K562 (cell line): ENCODE measurements around the gene HOXB3. TPM values are rescaled to one million over a fixed set of nuclear protein-coding genes. Genes with fewer than 3 reads are reported as not detected.

ENCODE experiments used
- CREB3L1 ChIP-seq: fragments of 450-650 bp; IDR thresholded peaks from 2 replicates; pipeline ENCODE4 v1.6.1; 2014; ENCODE audit warnings: low read depth, mild to moderate bottlenecking, moderate library complexity, borderline replicate concordance
- ELF2 ChIP-seq: fragments of 250-450 bp; sonication (Bioruptor Pico); IDR thresholded peaks from 2 replicates; pipeline ENCODE4 v1.5.0; 2021; ENCODE audit warnings: mild to moderate bottlenecking
- HDAC8 ChIP-seq: fragments of 450-650 bp; IDR thresholded peaks from 2 replicates; pipeline ENCODE4 v1.6.1; 2016; ENCODE audit warnings: mild to moderate bottlenecking, missing genetic modification characterization, moderate library complexity, missing compliant biosample characterization
- HDGF ChIP-seq: fragments of 450-650 bp; IDR thresholded peaks from 2 replicates; pipeline ENCODE4 v1.6.1; 2016
- HMGXB4 ChIP-seq: sonication (generic); formaldehyde crosslinking; IDR thresholded peaks from 2 replicates; pipeline ENCODE4 v1.8.1; 2023; ENCODE audit warnings: mild to moderate bottlenecking, missing genetic modification reagents
- KDM4B ChIP-seq, 2 experiments: fragments of 450-650 bp in 1 of 2; sonication (generic) in 1 of 2; IDR thresholded peaks; 2 replicates each; pipeline ENCODE4 v1.6.1; 2016 to 2017; ENCODE audit warnings: borderline replicate concordance in 2 of 2, antibody characterized with exemption in 1 of 2, low read depth in 1 of 2, mild to moderate bottlenecking in 1 of 2
- MEF2D ChIP-seq: conservative IDR thresholded peaks from 2 replicates; pipeline ENCODE4 v1.6.1; 2016; ENCODE audit warnings: low read depth, missing genetic modification characterization, missing compliant biosample characterization
- MYBL2 ChIP-seq, 2 experiments: fragments of 450-650 bp in 1 of 2; sonication (generic) in 1 of 2; formaldehyde crosslinking in 1 of 2; IDR thresholded peaks; 2 replicates each; pipeline versions ENCODE4 v1.6.1 to v1.8.1; 2017 to 2022; ENCODE audit warnings: borderline replicate concordance in 1 of 2, inconsistent platforms in 1 of 2, low read depth in 1 of 2, mild to moderate bottlenecking in 1 of 2, missing genetic modification reagents in 1 of 2, moderate library complexity in 1 of 2
- NBN ChIP-seq: fragments of 450-650 bp; IDR thresholded peaks from 2 replicates; pipeline ENCODE4 v1.6.1; 2016; ENCODE audit warnings: low read depth, mild to moderate bottlenecking
- NR2C1 ChIP-seq, 2 experiments: fragments of 450-650 bp; IDR thresholded peaks; 2 replicates each; pipeline ENCODE4 v1.6.1; 2017; ENCODE audit warnings: mild to moderate bottlenecking in 2 of 2, antibody characterized with exemption in 1 of 2, inconsistent platforms in 1 of 2, missing compliant biosample characterization in 1 of 2, missing genetic modification characterization in 1 of 2
- NR3C1 ChIP-seq: sonication (generic); formaldehyde crosslinking; IDR thresholded peaks from 2 replicates; pipeline ENCODE4 v1.8.1; 2022; ENCODE audit warnings: missing genetic modification reagents
- PTTG1 ChIP-seq: fragments of 450-650 bp; IDR thresholded peaks from 2 replicates; pipeline ENCODE4 v1.6.1; 2016; ENCODE audit warnings: low read depth, mild to moderate bottlenecking, missing genetic modification characterization, missing compliant biosample characterization
- STAT5A ChIP-seq: IDR thresholded peaks from 2 replicates; pipeline ENCODE4 v1.6.1; 2012; ENCODE audit warnings: low read length, inconsistent platforms, borderline replicate concordance
- XRCC3 ChIP-seq: fragments of 450-650 bp; IDR thresholded peaks from 2 replicates; pipeline ENCODE4 v1.6.1; 2017; ENCODE audit warnings: mild to moderate bottlenecking, moderate library complexity
- ZFP91 ChIP-seq: sonication (generic); formaldehyde crosslinking; IDR thresholded peaks from 2 replicates; pipeline ENCODE4 v1.8.0; 2022; ENCODE audit warnings: mild to moderate bottlenecking, missing genetic modification reagents
- ZFX ChIP-seq: sonication (generic); formaldehyde crosslinking; IDR thresholded peaks from 2 replicates; pipeline ENCODE4 v1.8.0; 2022; ENCODE audit warnings: mild to moderate bottlenecking, missing genetic modification reagents, moderate library complexity
- ZNF354B ChIP-seq: fragments of 250-450 bp; sonication (Bioruptor Pico); IDR thresholded peaks from 2 replicates; pipeline ENCODE4 v1.4.0; 2020
- ZNF408 ChIP-seq: fragments of 250-450 bp; sonication (Bioruptor Pico); IDR thresholded peaks from 2 replicates; pipeline ENCODE4 v1.4.0; 2020; ENCODE audit warnings: low read depth, mild to moderate bottlenecking, moderate library complexity
- ZNF639 ChIP-seq, 2 experiments: fragments of 200-800 bp in 1 of 2; sonication (Bioruptor generic) in 1 of 2; sonication (generic) in 1 of 2; formaldehyde crosslinking in 1 of 2; IDR thresholded peaks in 1 of 2; conservative IDR thresholded peaks in 1 of 2; 2 replicates each; pipeline versions ENCODE4 v1.5.0 to v1.6.1; 2016 to 2020; ENCODE audit warnings: missing compliant biosample characterization in 1 of 2, missing genetic modification characterization in 1 of 2, missing genetic modification reagents in 1 of 2
- ZNF79 ChIP-seq: fragments of 250-450 bp; sonication (Bioruptor Pico); IDR thresholded peaks from 2 replicates; pipeline ENCODE4 v1.4.0; 2020; ENCODE audit warnings: low read depth, mild to moderate bottlenecking, moderate library complexity
- polyA plus RNA-seq, 8 experiments: library from polyadenylated mRNA; depleted of rRNA in 4 of 8; stranded (reverse) in 5 of 8; unstranded in 3 of 8; fragments of >200 nt; fragmentation: Nextera tagmentation in 2 of 8; fragmentation: Illumina TruSeq in 1 of 8; extraction: Ambion mirVana in 2 of 8; extraction: Trizol in 1 of 8; gene quantifications; 2 replicates each; pipeline versions ENCODE4 v1.2.1 to v1.2.3, GENCODE V29; 2011 to 2014; ENCODE audit warnings: inconsistent platforms in 1 of 8, missing spikeins in 1 of 8
- total RNA-seq, 7 experiments: library from RNA; depleted of rRNA in 6 of 7; stranded (reverse); fragments of >200 nt in 6 of 7; fragmentation: Illumina TruSeq in 2 of 7; extraction: Trizol in 2 of 7; gene quantifications; 2 replicates each; pipeline versions ENCODE4 v1.2.1 to v1.2.3, GENCODE V29; 2011 to 2021; ENCODE audit warnings: low replicate concordance in 1 of 7

The HOXB3 gene
- total and polyA plus RNA-seq, 9 of the 15 experiments (the other 6 are each of a cell fraction or from before 2014, with no cell fraction given), result 2.4 to 41.3 (median 20.2) TPM

GRCh38 chr17:48626245-48627117, 36.4 kb upstream of the HOXB3 start, which contains the start of gene HOXB9 (continued):
- TF ChIP-seq ZNF639 (CRISPR knock-in tag; conservative IDR thresholded peaks at IDR 0.05 in 1 of 2, IDR thresholded peaks at IDR 0.05 in 1 of 2), result peak in 1 of 2 experiments; percentile 97; a peak in 2 of 4 replicates
- no peak for TF ChIP-seq PTTG1 (tag)
- no peak for TF ChIP-seq ZNF408 (CRISPR knock-in tag)
- no peak for TF ChIP-seq ZFP91 (CRISPR knock-in tag)
- no peak for TF ChIP-seq NR3C1
- peak in 1 of 2 experiments; percentile 100; a peak in 2 of 4 replicates for TF ChIP-seq KDM4B (IDR thresholded peaks at IDR 0.05; ENCODE audit: borderline replicate concordance in 2 of 2, low read depth in 1 of 2)
- peak; percentile 28; the same call in 1 of the 2 replicates for TF ChIP-seq STAT5A
- TF ChIP-seq ELF2 (CRISPR knock-in tag), result 0 out of 2 replicates have a peak, but pooled peaks have one; percentile 36
- TF ChIP-seq XRCC3, result no peak
- TF ChIP-seq HDGF, result no peak; the same call in 1 of the 2 replicates
- no peak for TF ChIP-seq HMGXB4 (CRISPR knock-in tag)
- no peak for TF ChIP-seq MYBL2 (IDR thresholded peaks at IDR 0.05; ENCODE audit: low read depth)
- TF ChIP-seq MYBL2 (CRISPR knock-in tag; IDR thresholded peaks at IDR 0.05; ENCODE audit: borderline replicate concordance), result no peak
- 0 out of 2 replicates have a peak, but pooled peaks have one; percentile 33 for TF ChIP-seq MEF2D (tag)
- TF ChIP-seq ZNF79 (CRISPR knock-in tag), result no peak
- TF ChIP-seq CREB3L1, result peak; percentile 95
- TF ChIP-seq ZFX (CRISPR knock-in tag), result peak; percentile 58
- no peak for TF ChIP-seq ZNF354B (CRISPR knock-in tag)
- peak; percentile 97 for TF ChIP-seq NBN
- TF ChIP-seq HDAC8 (tag), result no peak
- no peak for TF ChIP-seq NR2C1 (IDR thresholded peaks at IDR 0.05)
- TF ChIP-seq NR2C1 (tag; IDR thresholded peaks at IDR 0.05), result no peak
